GM10266 (cell line): Measurements from ENCODE around the gene ZNF316.
A peak's percentile ranks its signal among the peaks of the same experiment; 100 is the strongest.

ENCODE experiments used
- DNase-seq: peaks from one replicate; pipeline ENCODE4 v3.0.0; 2012; ENCODE audit errors: extremely low spot score
- TF ChIP-seq, protein P1 (sequence below): IDR thresholded peaks from 2 replicates; pipeline ENCODE4 v1.5.1; 2012; ENCODE audit warnings: mild to moderate bottlenecking, low read depth; ENCODE audit not compliant: control insufficient read depth, insufficient read depth; ENCODE audit errors: missing control alignments

ZNF316 gene

DNA sequence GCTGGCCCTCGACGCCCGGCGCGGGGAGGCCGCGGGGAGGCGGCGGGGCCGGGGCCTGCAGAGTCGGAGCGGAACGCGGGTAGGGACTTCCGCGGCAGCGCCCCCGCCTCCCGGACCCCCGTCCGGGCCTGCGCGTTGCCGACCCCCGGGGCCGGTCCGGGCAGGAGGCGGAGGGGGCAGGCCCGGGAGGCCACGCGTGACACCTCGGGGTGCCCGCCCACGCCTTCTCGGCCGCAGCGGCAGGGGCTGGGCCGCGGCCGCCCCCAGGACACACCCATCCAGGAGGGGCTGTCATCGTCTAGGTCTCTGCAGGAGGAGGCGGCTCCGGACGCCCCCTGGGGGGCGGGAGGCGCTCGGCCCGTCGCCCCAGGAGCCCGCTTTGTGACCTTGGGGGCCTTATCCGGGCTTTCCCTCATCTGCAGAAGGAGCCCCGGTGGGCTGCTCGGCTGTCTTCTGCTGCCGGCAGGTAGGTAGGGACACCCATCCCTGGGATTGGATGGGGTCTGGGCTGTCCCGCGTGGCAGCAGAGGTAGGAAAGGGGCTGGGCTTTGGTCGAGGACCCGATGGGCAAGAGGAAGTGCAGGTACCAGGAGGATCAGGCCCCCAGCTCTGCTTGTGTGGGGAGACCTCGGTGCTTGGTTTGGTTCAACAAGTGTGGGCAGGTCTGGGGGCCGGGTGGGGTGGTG, 569 bp downstream of the ZNF316 start:
- peak; percentile 97 for DNase-seq
- TF ChIP-seq, protein P1, sequence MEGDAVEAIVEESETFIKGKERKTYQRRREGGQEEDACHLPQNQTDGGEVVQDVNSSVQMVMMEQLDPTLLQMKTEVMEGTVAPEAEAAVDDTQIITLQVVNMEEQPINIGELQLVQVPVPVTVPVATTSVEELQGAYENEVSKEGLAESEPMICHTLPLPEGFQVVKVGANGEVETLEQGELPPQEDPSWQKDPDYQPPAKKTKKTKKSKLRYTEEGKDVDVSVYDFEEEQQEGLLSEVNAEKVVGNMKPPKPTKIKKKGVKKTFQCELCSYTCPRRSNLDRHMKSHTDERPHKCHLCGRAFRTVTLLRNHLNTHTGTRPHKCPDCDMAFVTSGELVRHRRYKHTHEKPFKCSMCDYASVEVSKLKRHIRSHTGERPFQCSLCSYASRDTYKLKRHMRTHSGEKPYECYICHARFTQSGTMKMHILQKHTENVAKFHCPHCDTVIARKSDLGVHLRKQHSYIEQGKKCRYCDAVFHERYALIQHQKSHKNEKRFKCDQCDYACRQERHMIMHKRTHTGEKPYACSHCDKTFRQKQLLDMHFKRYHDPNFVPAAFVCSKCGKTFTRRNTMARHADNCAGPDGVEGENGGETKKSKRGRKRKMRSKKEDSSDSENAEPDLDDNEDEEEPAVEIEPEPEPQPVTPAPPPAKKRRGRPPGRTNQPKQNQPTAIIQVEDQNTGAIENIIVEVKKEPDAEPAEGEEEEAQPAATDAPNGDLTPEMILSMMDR: peak; percentile 50

DNA sequence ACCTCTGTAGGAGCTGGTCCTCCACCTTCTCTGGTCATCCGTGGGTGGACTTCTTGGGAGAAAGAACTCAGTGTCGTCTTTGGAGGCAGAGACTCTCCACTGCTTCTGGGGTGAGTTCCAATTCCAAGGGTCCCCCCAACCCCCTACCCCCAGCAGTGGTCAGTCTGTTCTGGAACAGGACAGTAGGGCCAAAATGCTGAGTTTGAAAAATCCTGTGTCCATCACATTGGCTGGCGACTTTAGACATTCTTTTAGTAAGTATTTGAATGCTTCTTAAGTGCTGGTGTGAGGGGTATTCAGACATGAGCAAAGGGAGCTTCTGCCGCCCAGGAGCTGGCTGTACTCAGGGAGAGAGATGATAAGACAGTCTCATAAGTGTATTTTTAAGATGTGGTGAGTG, 1.9 kb downstream of the ZNF316 start:
- no peak for DNase-seq
- TF ChIP-seq, protein P1: no peak

DNA sequence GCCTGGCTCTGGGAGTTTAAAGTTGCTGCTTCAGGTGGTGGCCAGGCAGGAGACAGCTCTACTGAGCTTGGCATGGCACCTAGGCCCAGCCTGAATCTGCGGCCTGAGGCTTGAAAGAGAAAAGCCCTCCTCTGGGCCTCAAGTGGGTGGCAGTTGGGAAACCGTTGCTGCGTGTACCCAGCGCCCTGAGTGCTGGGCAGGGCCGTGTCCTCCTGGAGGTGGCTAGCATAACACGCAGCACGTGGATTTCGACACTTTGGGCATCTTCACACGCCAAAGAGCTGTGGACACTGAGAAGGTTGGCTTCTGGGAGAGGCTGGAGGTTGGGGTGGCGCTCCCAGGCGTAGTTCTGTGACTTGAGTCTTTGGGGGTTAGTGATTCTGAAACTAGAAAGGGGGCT, 2.5 kb downstream of the ZNF316 start:
- DNase-seq: no peak
- TF ChIP-seq, protein P1: no peak

DNA sequence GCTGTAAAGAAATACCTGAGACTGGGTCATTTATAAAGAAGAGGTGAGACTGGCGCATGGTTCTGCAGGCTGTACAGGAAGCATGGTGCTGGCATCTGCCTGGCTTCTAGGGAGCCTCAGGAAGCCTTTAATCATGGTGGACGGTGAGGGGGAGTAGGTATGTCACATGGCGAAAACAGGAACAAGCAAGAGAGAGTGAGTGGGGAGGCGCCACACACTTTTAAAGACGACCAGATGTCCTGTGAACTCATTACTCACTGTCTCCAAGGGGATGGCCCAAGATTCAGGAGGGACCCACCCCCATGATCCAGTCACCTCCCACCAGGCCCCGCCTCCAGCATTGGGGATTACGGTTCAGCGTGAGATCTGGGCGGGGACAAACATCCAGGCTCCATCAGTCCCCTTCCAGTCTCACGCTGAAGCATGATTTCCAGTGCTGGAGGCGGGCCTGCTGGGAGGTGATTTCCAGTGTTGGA, 3.2 kb downstream of the ZNF316 start:
- TF ChIP-seq, protein P1: no peak
- DNase-seq: no peak

DNA sequence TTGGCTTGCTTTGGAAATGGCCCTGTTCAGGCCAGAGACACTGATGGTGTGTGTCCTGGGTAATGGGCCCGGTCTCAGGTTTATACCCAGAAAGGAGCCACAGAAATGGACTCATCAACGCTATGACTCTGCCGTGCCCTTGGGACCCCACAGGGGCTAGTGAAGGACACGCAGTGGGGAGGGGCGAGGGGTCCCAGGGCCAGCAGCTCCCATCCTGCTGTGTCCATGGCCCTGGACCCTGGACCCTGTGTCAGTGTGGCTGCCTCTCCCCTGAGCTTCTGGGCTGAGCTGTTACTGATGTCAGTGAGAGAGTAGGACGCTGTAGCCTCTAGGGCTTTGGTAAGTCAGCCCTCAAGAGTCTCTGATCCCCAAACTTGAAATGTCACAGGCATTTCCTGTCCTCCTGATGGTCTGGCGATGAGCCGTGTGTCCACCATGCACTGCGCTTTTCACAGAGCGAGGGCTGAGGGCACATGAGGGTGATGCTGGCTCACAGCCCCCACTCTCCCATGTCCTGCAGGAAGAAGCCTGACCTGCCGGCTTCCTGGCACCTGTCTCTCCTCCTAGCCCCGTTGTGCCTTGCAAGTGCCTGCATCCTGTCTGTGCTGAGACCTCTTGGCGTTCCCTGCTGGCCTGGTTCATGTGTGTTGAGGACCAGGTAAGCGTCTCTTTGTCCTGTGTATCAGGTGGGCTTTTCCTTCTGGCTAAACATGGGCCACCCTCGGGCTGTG, 4.4 kb downstream of the ZNF316 start:
- TF ChIP-seq, protein P1: no peak
- DNase-seq: no peak

DNA sequence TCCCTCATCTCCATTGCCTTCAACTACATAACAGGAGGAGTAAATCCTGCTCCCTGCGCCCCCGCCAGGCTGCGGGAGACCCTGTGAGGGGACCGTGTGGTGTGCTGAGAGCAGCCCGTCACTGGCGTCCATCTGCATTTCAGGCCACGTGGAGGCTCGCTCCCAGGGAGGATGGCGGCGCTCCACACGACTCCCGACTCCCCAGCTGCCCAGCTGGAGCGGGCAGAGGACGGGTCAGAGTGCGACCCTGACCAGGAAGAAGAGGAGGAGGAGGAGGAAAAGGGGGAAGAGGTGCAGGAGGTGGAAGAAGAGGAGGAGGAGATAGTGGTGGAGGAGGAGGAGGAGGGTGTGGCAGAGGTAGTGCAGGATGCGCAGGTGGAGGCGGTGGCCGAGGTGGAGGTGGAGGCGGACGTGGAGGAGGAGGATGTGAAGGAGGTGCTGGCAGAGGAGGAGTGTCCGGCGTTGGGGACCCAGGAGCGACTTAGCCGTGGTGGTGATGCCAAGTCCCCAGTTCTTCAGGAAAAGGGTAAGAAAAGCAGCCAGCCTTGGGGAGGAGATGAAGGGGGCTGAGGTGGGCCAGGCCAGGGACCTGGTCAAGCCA, 5.2 kb downstream of the ZNF316 start:
- TF ChIP-seq, protein P1: no peak
- DNase-seq: no peak

DNA sequence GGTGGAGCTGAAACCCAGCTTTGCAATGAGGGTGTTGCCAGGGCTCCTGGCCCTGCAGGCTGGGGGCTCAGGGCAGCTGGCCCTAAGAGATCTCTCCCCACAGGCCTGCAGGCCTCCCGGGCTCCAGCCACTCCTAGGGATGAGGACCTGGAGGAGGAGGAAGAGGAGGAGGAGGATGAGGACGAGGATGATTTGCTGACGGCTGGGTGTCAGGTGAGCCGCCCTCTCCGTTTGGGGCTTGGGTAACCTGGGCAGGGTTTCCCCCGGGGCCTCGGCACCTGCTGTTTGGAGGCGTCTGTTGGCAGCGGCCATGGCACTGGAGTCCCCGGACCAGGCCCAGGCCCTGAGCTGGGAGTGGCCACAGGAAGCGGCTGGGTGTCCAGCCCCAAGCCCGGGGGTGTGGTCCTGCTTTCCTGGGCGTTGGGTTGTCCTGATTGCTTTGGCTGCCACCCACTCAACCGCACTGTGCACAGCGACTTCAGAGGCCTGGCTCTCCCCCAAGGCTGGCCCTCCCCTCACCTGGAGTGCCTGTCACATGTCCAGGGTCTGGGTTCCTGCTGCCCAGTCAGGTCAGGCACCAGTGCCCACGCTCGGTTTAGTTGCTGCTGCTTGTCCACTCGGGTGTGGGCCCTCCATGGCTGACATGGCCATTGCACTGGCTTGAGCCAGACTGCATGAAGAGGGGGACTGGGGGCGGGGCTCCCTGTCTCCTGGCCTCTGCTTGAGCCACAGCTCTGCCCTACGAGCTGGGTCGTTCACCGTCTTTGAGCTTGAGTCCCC, 5.9 kb downstream of the ZNF316 start:
- DNase-seq: no peak
- TF ChIP-seq, protein P1: no peak
